ENCODE data around the gene NHERF1. TPM values are rescaled to one million over a fixed set of nuclear protein-coding genes. Genes with fewer than 3 reads are reported as not detected.

NHERF1 gene
- total RNA-seq, 4 donors from 2014 or later = 21.1 to 53.8 (median 42.0) TPM

DNA sequence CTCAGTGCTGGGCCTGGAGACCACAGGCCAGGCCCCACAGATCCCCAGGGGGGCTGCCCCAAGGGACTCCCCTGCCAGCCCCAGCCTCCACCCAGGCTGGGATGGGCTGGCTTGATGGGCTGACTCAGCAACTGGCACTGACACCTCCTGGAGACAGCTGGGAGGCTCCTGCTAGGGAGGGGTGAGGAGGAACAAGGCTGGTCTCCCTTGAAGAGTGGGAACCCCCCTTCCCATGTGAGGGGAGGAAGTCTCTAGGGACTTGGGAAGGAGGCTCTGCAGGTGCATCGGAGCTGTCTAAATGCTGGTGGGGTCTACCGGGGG, 10.4 kb downstream of the NHERF1 start:
- Histone ChIP-seq H3K36me3 (peaks cover 5% of the 10 kb centered on the region), H3K9me3 (no peaks in the 10 kb centered on the region), H3K27me3 (no peaks in the 10 kb centered on the region), H3K4me3 (peak overlapping the region; percentile 28), H3K27ac (peak overlapping the region; percentile 78), H3K4me1 (peaks cover 72% of the 10 kb centered on the region)
- TF ChIP-seq CTCF (IDR thresholded peaks at IDR 0.05) (no peak), POLR2A (IDR thresholded peaks at IDR 0.05) (no peak), POLR2AphosphoS5 (IDR thresholded peaks at IDR 0.05) (no peak), EP300 (IDR thresholded peaks at IDR 0.05) (no peak)
- no CpG with 5 or more reads among the region's 2 CpGs for WGBS
- DNase-seq (ENCODE audit: low spot score in 2 of 2) = no peak

DNA sequence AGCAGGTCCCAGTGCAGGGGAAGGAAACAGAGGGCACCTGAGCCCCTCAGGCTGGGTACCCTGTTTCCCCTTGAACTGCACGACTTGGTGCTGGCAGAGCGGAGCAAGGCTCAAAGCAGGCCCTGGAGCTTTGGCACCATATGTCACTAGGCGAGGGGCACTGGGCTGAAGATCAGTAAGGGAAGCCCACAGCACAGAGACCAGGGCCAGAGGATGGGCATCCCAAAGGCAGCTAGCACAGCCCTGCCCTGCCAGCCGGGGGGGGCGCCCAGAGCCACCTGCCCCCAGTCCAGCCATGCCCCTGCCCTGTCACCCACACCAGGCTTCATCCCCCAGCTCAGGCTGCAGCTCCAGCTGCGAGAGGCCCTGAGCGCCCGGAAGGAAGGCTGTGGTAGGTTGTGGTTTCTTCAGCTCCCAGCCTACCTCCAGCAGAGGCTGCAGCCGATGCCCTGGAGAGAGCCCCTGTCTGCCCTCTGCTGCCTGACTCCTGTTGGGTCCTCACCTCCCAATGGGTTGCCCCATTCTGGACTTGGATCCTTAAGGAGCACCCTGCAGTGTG, 10.9 kb downstream of the NHERF1 start:
- TF ChIP-seq EP300 (IDR thresholded peaks at IDR 0.05) = no peak
- TF ChIP-seq POLR2AphosphoS5 (IDR thresholded peaks at IDR 0.05) = no peak
- no peak for TF ChIP-seq POLR2A (IDR thresholded peaks at IDR 0.05)
- TF ChIP-seq CTCF (IDR thresholded peaks at IDR 0.05) = no peak
- Histone ChIP-seq H3K27me3 (no peaks in the 10 kb centered on the region), H3K4me1 (peaks cover 75% of the 10 kb centered on the region), H3K27ac (peak overlapping the region; percentile 78), H3K9me3 (no peaks in the 10 kb centered on the region), H3K4me3 (peak overlapping the region; percentile 28), H3K36me3 (peaks cover 5% of the 10 kb centered on the region)
- 37% methylated on average over 7 of the region's 9 CpGs for WGBS
- DNase-seq (ENCODE audit: low spot score in 2 of 2) = no peak

GRCh38 chr17:74759941-74760340, 11.5 kb downstream of the NHERF1 start:
- peak overlapping the region; percentile 78 for H3K27ac ChIP-seq
- peaks cover 69% of the 10 kb centered on the region for H3K4me1 ChIP-seq
- WGBS = 53% methylated on average over 9 of the region's 10 CpGs

GRCh38 chr17:74760404-74761105, 12.1 kb downstream of the NHERF1 start:
- 52% methylated on average over 7 of the region's 7 CpGs for WGBS
- peak overlapping the region; percentile 28 for H3K4me3 ChIP-seq
- no peaks in the 10 kb centered on the region for H3K9me3 ChIP-seq
- H3K4me1 ChIP-seq = peaks cover 65% of the 10 kb centered on the region
- H3K27me3 ChIP-seq = no peaks in the 10 kb centered on the region
- no peak for TF ChIP-seq POLR2A (IDR thresholded peaks at IDR 0.05)
- no peak for DNase-seq (ENCODE audit: low spot score in 2 of 2)
- H3K36me3 ChIP-seq = peaks cover 5% of the 10 kb centered on the region
- peak overlapping the region; percentile 78 for H3K27ac ChIP-seq

More at GRCh38 chr17:74759941-74760340, 11.5 kb downstream of the NHERF1 start:
- Histone ChIP-seq H3K4me3 (peak overlapping the region; percentile 28), H3K9me3 (no peaks in the 10 kb centered on the region), H3K36me3 (peaks cover 5% of the 10 kb centered on the region), H3K27me3 (no peaks in the 10 kb centered on the region)
- TF ChIP-seq POLR2A (IDR thresholded peaks at IDR 0.05) = no peak
- TF ChIP-seq EP300 (IDR thresholded peaks at IDR 0.05) = no peak
- TF ChIP-seq POLR2AphosphoS5 (IDR thresholded peaks at IDR 0.05) = no peak
- TF ChIP-seq CTCF (IDR thresholded peaks at IDR 0.05) = no peak
- DNase-seq (ENCODE audit: low spot score in 2 of 2) = no peak

DNA sequence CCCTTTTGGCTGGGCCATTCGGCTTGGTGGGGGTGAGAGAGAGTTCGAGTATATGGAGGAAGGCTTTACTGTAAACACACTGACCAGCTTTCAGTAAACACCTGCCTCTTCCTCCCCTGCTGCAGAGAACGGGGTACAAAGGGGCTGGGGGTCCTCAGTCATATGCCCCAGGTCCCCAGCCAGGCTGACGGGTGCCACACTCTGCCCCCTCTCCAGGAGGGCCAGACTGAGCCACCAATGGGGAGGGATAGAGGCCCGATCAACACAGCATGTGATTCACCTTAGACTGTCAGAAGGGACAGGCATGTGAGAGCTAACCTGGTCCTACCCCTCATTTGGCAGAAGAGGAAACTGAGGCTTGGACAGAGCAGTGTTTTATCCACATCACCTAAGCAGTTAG, 13.0 kb downstream of the NHERF1 start:
- DNase-seq (ENCODE audit: low spot score in 2 of 2) = no peak
- Histone ChIP-seq H3K27me3 (no peaks in the 10 kb centered on the region), H3K4me1 (peaks cover 63% of the 10 kb centered on the region), H3K27ac (peak overlapping the region; percentile 78), H3K9me3 (no peaks in the 10 kb centered on the region), H3K36me3 (peaks cover 5% of the 10 kb centered on the region), H3K4me3 (no peak overlapping the region)
- 84% methylated on average over 5 of the region's 5 CpGs for WGBS
- TF ChIP-seq EP300 (IDR thresholded peaks at IDR 0.05) = no peak
- no peak for TF ChIP-seq CTCF (IDR thresholded peaks at IDR 0.05)
- TF ChIP-seq POLR2AphosphoS5 (IDR thresholded peaks at IDR 0.05) = no peak
- no peak for TF ChIP-seq POLR2A (IDR thresholded peaks at IDR 0.05)

Measured in suprapubic skin (tissue), 4 donors.